Measurements from ENCODE around the gene EPHB6.

DNA sequence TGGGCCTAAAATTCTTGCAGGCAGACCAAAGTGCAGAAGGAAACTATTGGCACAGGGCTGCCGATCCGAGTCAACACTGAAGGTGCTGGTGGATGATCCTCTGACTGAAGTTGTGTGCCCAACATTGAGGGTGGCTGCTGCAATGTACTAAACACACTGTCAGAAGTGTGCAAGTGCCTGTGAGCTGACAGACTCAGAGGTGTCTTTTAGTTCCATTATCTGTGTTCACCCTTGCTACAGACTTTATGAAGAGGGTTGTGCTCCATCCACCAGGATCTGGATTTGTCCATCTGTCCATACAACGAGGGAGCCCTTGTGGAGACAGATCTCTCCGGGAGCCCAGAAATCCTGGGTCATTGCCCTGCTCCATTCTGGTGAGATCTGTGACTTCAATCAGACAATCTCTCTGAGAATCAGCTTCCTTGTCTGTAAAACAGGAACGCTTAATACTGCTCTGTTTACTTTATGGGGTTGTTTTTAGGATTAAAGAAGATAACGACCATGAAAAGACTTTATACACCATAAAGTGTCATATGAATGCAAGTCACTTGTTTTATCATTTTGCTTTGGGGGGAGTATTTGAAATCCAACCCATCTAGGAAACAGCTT is 40.2 kb downstream of the EPHB6 start:
- TF ChIP-seq, protein P1, sequence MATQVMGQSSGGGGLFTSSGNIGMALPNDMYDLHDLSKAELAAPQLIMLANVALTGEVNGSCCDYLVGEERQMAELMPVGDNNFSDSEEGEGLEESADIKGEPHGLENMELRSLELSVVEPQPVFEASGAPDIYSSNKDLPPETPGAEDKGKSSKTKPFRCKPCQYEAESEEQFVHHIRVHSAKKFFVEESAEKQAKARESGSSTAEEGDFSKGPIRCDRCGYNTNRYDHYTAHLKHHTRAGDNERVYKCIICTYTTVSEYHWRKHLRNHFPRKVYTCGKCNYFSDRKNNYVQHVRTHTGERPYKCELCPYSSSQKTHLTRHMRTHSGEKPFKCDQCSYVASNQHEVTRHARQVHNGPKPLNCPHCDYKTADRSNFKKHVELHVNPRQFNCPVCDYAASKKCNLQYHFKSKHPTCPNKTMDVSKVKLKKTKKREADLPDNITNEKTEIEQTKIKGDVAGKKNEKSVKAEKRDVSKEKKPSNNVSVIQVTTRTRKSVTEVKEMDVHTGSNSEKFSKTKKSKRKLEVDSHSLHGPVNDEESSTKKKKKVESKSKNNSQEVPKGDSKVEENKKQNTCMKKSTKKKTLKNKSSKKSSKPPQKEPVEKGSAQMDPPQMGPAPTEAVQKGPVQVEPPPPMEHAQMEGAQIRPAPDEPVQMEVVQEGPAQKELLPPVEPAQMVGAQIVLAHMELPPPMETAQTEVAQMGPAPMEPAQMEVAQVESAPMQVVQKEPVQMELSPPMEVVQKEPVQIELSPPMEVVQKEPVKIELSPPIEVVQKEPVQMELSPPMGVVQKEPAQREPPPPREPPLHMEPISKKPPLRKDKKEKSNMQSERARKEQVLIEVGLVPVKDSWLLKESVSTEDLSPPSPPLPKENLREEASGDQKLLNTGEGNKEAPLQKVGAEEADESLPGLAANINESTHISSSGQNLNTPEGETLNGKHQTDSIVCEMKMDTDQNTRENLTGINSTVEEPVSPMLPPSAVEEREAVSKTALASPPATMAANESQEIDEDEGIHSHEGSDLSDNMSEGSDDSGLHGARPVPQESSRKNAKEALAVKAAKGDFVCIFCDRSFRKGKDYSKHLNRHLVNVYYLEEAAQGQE (IDR thresholded peaks at IDR 0.05; ENCODE audit: insufficient replicate concordance, low read depth): no peak
- TF ChIP-seq, protein P2, sequence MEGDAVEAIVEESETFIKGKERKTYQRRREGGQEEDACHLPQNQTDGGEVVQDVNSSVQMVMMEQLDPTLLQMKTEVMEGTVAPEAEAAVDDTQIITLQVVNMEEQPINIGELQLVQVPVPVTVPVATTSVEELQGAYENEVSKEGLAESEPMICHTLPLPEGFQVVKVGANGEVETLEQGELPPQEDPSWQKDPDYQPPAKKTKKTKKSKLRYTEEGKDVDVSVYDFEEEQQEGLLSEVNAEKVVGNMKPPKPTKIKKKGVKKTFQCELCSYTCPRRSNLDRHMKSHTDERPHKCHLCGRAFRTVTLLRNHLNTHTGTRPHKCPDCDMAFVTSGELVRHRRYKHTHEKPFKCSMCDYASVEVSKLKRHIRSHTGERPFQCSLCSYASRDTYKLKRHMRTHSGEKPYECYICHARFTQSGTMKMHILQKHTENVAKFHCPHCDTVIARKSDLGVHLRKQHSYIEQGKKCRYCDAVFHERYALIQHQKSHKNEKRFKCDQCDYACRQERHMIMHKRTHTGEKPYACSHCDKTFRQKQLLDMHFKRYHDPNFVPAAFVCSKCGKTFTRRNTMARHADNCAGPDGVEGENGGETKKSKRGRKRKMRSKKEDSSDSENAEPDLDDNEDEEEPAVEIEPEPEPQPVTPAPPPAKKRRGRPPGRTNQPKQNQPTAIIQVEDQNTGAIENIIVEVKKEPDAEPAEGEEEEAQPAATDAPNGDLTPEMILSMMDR (IDR thresholded peaks at IDR 0.05; ENCODE audit: insufficient read depth, low read length): no peak
